ENCODE measurements around the gene SH3BGRL3. TPM values are rescaled to one million over a fixed set of nuclear protein-coding genes. Genes with fewer than 3 reads are reported as not detected.

The SH3BGRL3 gene
- polyA plus RNA-seq, 1 donor from 2014 or later: 12.8 TPM

GRCh38 chr1:26237230-26237966, 42.5 kb upstream of the SH3BGRL3 start:
- Histone ChIP-seq H3K79me2 (replicated peaks; ENCODE audit: insufficient read depth, low read length) (peaks cover 23% of the 10 kb centered on the region), H3K9me2 (ENCODE audit: insufficient read depth, low read length) (no peaks in the 10 kb centered on the region), H3K27me3 (ENCODE audit: insufficient read depth, low read depth, low read length) (no peaks in the 10 kb centered on the region), H3K9me3 (ENCODE audit: low read length) (no peaks in the 10 kb centered on the region), H3K27ac (ENCODE audit: low read length) (no peak overlapping the region), H2AFZ (ENCODE audit: low read depth, low read length) (no peak overlapping the region), H3K4me3 (ENCODE audit: low read length) (no peak overlapping the region), H3K9ac (ENCODE audit: low read length) (no peak overlapping the region), H3F3A (ENCODE audit: insufficient read depth, low read length, poor library complexity, severe bottlenecking) (no peaks in the 10 kb centered on the region), H3K36me3 (ENCODE audit: insufficient read depth, low read length) (no peaks in the 10 kb centered on the region), H4K20me1 (ENCODE audit: insufficient read depth) (no peaks in the 10 kb centered on the region), H3K4me2 (ENCODE audit: low read length) (no peak overlapping the region)
- TF ChIP-seq SMC3 (conservative IDR thresholded peaks at IDR 0.05; ENCODE audit: poor library complexity) (no peak), MXI1 (conservative IDR thresholded peaks at IDR 0.05; ENCODE audit: poor library complexity, severe bottlenecking) (no peak), EZH2 (IDR thresholded peaks at IDR 0.05; ENCODE audit: borderline replicate concordance, insufficient read depth, low read length, poor library complexity, severe bottlenecking) (no peak), TAF1 (IDR thresholded peaks at IDR 0.05; ENCODE audit: low read depth) (no peak), EP300 (conservative IDR thresholded peaks at IDR 0.05; ENCODE audit: poor library complexity, severe bottlenecking) (no peak), RAD21 (conservative IDR thresholded peaks at IDR 0.05) (no peak), REST (IDR thresholded peaks at IDR 0.05; ENCODE audit: borderline replicate concordance) (no peak), POLR2AphosphoS5 (IDR thresholded peaks at IDR 0.05) (no peak), CTCF (IDR thresholded peaks at IDR 0.05; ENCODE audit: poor library complexity, severe bottlenecking) (no peak)

- no peaks in the 10 kb centered on the region for H3F3A ChIP-seq (ENCODE audit: insufficient read depth, low read length, poor library complexity, severe bottlenecking)
- no peak overlapping the region for H3K4me2 ChIP-seq (ENCODE audit: low read length)
- no peak overlapping the region for H3K9ac ChIP-seq (ENCODE audit: low read length)
- no peaks in the 10 kb centered on the region for H3K9me3 ChIP-seq (ENCODE audit: low read length)
- H4K20me1 ChIP-seq (ENCODE audit: insufficient read depth): no peaks in the 10 kb centered on the region
- TF ChIP-seq TAF1 (IDR thresholded peaks at IDR 0.05; ENCODE audit: low read depth) (no peak), MXI1 (conservative IDR thresholded peaks at IDR 0.05; ENCODE audit: poor library complexity, severe bottlenecking) (no peak), POLR2AphosphoS5 (IDR thresholded peaks at IDR 0.05) (no peak), CTCF (IDR thresholded peaks at IDR 0.05; ENCODE audit: poor library complexity, severe bottlenecking) (no peak), EZH2 (IDR thresholded peaks at IDR 0.05; ENCODE audit: borderline replicate concordance, insufficient read depth, low read length, poor library complexity, severe bottlenecking) (no peak), SMC3 (conservative IDR thresholded peaks at IDR 0.05; ENCODE audit: poor library complexity) (no peak), RAD21 (conservative IDR thresholded peaks at IDR 0.05) (no peak), REST (IDR thresholded peaks at IDR 0.05; ENCODE audit: borderline replicate concordance) (no peak), EP300 (conservative IDR thresholded peaks at IDR 0.05; ENCODE audit: poor library complexity, severe bottlenecking) (no peak)
- no peak overlapping the region for H3K27ac ChIP-seq (ENCODE audit: low read length)
- H3K27me3 ChIP-seq (ENCODE audit: insufficient read depth, low read depth, low read length): no peaks in the 10 kb centered on the region
- H3K9me2 ChIP-seq (ENCODE audit: insufficient read depth, low read length): no peaks in the 10 kb centered on the region
- no peak overlapping the region for H2AFZ ChIP-seq (ENCODE audit: low read depth, low read length)
- no peaks in the 10 kb centered on the region for H3K36me3 ChIP-seq (ENCODE audit: insufficient read depth, low read length)
- no peak overlapping the region for H3K4me3 ChIP-seq (ENCODE audit: low read length)
- H3K79me2 ChIP-seq (replicated peaks; ENCODE audit: insufficient read depth, low read length): peaks cover 23% of the 10 kb centered on the region
These were observed 40.0 kb upstream of the SH3BGRL3 start for GRCh38 chr1:26239936-26240335.
